GM12878 (cell line): ENCODE results near the gene RUFY3. TPM values are rescaled to one million over a fixed set of nuclear protein-coding genes. Genes with fewer than 3 reads are reported as not detected.

Source experiments
- CHD2 ChIP-seq: IDR thresholded peaks from 2 replicates; pipeline ENCODE4 v1.6.1; 2011; ENCODE audit warnings: low read depth, low read length, improper control_type of control experiment, borderline replicate concordance
- CHD4 ChIP-seq: fragments of 200-600 bp; sonication (generic); IDR thresholded peaks from 2 replicates; pipeline ENCODE4 v1.6.1; 2016; ENCODE audit warnings: mild to moderate bottlenecking
- KAT2A ChIP-seq: conservative IDR thresholded peaks from 2 replicates; pipeline ENCODE4 v1.6.1; 2011; ENCODE audit warnings: low read depth, low read length; ENCODE audit not compliant: control insufficient read depth
- KDM1A ChIP-seq: fragments of 200-600 bp; sonication (generic); IDR thresholded peaks from 2 replicates; pipeline ENCODE4 v1.6.1; 2016; ENCODE audit warnings: borderline replicate concordance
- MLLT1 ChIP-seq: fragments of 450-650 bp; IDR thresholded peaks from 2 replicates; pipeline ENCODE4 v1.6.1; 2016; ENCODE audit warnings: mild to moderate bottlenecking
- NBN ChIP-seq: fragments of 450-650 bp; IDR thresholded peaks from 2 replicates; pipeline ENCODE4 v1.6.1; 2016
- PKNOX1 ChIP-seq: fragments of 450-650 bp; IDR thresholded peaks from 2 replicates; pipeline ENCODE4 v1.6.1; 2016; ENCODE audit warnings: mild to moderate bottlenecking
- RELA ChIP-seq: fragments of 450-650 bp; IDR thresholded peaks from 2 replicates; pipeline ENCODE4 v1.8.0; 2014; ENCODE audit warnings: borderline replicate concordance; ENCODE audit not compliant: partially characterized antibody
- TCF12 ChIP-seq: IDR thresholded peaks from 2 replicates; pipeline ENCODE4 v1.6.1; 2011; ENCODE audit warnings: low read depth, mild to moderate bottlenecking, low read length
- USF1 ChIP-seq: IDR thresholded peaks from 2 replicates; pipeline ENCODE4 v1.6.1; 2011; ENCODE audit warnings: borderline replicate concordance, low read depth, mild to moderate bottlenecking, moderate library complexity, mixed read lengths, low read length; ENCODE audit not compliant: insufficient read depth; ENCODE audit errors: extremely low read length
- WRNIP1 ChIP-seq: IDR thresholded peaks from 2 replicates; pipeline ENCODE4 v1.6.1; 2011; ENCODE audit warnings: low read depth, low read length, improper control_type of control experiment, borderline replicate concordance
- ZBTB40 ChIP-seq: fragments of 450-650 bp; IDR thresholded peaks from 2 replicates; pipeline ENCODE4 v1.6.1; 2016; ENCODE audit warnings: mild to moderate bottlenecking, moderate library complexity, borderline replicate concordance
- ZNF384 ChIP-seq: IDR thresholded peaks from 2 replicates; pipeline ENCODE4 v1.6.1; 2012; ENCODE audit warnings: low read depth, mild to moderate bottlenecking, low read length, improper control_type of control experiment, borderline replicate concordance
- polyA plus RNA-seq, 11 experiments: library from polyadenylated mRNA; depleted of rRNA in 4 of 11; unstranded in 6 of 11; stranded (reverse) in 5 of 11; fragments of >200 nt; fragmentation: Nextera tagmentation in 4 of 11; fragmentation: Illumina TruSeq in 1 of 11; extraction: Ambion mirVana in 4 of 11; extraction: Trizol in 1 of 11; gene quantifications; 1 replicate in 1 of 11; 2 replicates in 10 of 11; pipeline versions ENCODE4 v1.2.1 to v1.2.3, GENCODE V29; 2011 to 2016; ENCODE audit warnings: inconsistent platforms in 2 of 11, missing spikeins in 2 of 11, low read depth in 1 of 11
- total RNA-seq, 4 experiments: library from RNA; depleted of rRNA in 3 of 4; stranded (reverse); fragments of >200 nt in 3 of 4; fragmentation: Illumina TruSeq in 1 of 4; extraction: Trizol in 1 of 4; gene quantifications; 2 replicates each; pipeline versions ENCODE4 v1.2.1 to v1.2.3, GENCODE V29; 2013 to 2021
- TF ChIP-seq, protein P1 (sequence below): fragments of 450-650 bp; IDR thresholded peaks from 2 replicates; pipeline ENCODE4 v1.6.1; 2014; ENCODE audit warnings: mild to moderate bottlenecking
- TF ChIP-seq, protein P2 (sequence below): fragments of 450-650 bp; formaldehyde crosslinking; IDR thresholded peaks from 2 replicates; pipeline ENCODE4 v1.5.0; 2022; ENCODE audit warnings: mild to moderate bottlenecking, missing genetic modification characterization

RUFY3 gene
- total and polyA plus RNA-seq, 10 of the 15 experiments (the other 5 are each of a cell fraction or from before 2014, with no cell fraction given): 5.1 to 28.3 (median 13.1) TPM

DNA sequence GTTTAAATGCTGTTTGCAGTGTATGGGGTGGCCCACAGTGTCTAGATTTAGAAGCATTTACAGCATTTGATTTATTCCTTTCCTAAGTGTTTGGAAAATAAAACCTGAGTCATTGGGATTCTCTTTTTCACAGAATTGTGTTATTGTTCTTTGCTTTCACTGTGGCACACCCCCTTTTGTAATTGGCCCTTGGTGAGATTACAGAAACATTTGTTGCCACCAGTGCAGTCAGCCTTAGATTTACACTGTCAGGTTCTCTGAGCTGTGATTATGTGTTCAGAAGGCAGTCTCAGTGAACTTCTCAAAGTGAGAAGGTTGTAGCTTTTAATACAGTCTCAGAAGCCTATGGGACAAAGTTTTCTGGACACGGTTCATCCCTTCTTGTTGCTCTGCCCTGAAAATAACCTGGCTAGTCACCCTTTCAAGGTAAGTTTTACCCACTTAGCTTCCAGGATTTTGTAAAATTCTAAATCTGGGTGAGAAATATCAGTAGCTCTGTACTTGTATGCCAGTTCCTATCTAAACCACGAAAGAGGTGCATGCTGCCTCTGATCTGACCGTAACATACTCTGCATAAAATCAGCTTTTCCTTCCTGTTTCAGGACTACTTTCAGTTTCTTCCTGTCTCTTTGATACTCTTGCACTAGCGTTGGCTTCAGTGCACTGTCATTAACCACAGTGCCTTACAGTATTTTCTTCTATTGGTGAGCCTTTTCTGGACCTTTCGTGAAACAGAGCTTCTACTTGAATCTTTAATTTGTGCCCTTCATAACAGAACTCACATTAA is 12.6 kb downstream of the RUFY3 start (continued):
- TF ChIP-seq USF1: no peak
- TF ChIP-seq KDM1A: no peak
- TF ChIP-seq, protein P1, sequence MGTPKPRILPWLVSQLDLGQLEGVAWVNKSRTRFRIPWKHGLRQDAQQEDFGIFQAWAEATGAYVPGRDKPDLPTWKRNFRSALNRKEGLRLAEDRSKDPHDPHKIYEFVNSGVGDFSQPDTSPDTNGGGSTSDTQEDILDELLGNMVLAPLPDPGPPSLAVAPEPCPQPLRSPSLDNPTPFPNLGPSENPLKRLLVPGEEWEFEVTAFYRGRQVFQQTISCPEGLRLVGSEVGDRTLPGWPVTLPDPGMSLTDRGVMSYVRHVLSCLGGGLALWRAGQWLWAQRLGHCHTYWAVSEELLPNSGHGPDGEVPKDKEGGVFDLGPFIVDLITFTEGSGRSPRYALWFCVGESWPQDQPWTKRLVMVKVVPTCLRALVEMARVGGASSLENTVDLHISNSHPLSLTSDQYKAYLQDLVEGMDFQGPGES: no peak
- TF ChIP-seq ZNF384: no peak
- no peak for TF ChIP-seq KAT2A
- 0 out of 2 replicates have a peak, but pooled peaks have one; percentile 67 for TF ChIP-seq WRNIP1
- no peak for TF ChIP-seq CHD4
- TF ChIP-seq, protein P2, sequence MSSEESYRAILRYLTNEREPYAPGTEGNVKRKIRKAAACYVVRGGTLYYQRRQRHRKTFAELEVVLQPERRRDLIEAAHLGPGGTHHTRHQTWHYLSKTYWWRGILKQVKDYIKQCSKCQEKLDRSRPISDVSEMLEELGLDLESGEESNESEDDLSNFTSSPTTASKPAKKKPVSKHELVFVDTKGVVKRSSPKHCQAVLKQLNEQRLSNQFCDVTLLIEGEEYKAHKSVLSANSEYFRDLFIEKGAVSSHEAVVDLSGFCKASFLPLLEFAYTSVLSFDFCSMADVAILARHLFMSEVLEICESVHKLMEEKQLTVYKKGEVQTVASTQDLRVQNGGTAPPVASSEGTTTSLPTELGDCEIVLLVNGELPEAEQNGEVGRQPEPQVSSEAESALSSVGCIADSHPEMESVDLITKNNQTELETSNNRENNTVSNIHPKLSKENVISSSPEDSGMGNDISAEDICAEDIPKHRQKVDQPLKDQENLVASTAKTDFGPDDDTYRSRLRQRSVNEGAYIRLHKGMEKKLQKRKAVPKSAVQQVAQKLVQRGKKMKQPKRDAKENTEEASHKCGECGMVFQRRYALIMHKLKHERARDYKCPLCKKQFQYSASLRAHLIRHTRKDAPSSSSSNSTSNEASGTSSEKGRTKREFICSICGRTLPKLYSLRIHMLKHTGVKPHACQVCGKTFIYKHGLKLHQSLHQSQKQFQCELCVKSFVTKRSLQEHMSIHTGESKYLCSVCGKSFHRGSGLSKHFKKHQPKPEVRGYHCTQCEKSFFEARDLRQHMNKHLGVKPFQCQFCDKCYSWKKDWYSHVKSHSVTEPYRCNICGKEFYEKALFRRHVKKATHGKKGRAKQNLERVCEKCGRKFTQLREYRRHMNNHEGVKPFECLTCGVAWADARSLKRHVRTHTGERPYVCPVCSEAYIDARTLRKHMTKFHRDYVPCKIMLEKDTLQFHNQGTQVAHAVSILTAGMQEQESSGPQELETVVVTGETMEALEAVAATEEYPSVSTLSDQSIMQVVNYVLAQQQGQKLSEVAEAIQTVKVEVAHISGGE (CRISPR knock-in tag): no peak
- TF ChIP-seq CHD2: no peak
- no peak for TF ChIP-seq TCF12
- peak; percentile 48; the same call in 1 of the 2 replicates for TF ChIP-seq NBN
- TF ChIP-seq MLLT1: peak; percentile 65
- TF ChIP-seq RELA: no peak
- TF ChIP-seq PKNOX1: peak; percentile 43; the same call in 1 of the 2 replicates
- TF ChIP-seq ZBTB40: no peak
